Body of pancreas (tissue), 4 donors: Measurements from ENCODE around the gene BTBD8.

Source experiments
- CTCF ChIP-seq, 7 experiments: fragments of 450-650 bp in 4 of 7; fragments of 200-600 bp in 3 of 7; sonication (generic) in 3 of 7; IDR thresholded peaks; one replicate each; pipeline ENCODE4 v1.5.1; 2016 to 2019; ENCODE audit warnings: antibody characterized with exemption in 7 of 7
- POLR2A ChIP-seq, 3 donors: fragments of 450-650 bp; IDR thresholded peaks; one replicate each; pipeline ENCODE4 v1.6.1; 2016; ENCODE audit warnings: antibody characterized with exemption in 3 of 3, mild to moderate bottlenecking in 2 of 3

GRCh38 chr1:92218559-92218958, 138.4 kb downstream of the BTBD8 start:
- TF ChIP-seq CTCF (IDR thresholded peaks at IDR 0.05) (no peak), POLR2A (IDR thresholded peaks at IDR 0.05) (no peak)
